ENCODE measurements around the gene SCN9A.
"Not testable (repeated sequence)": the region's sequence is repeated elsewhere in the genome, so short reads cannot be mapped to it uniquely, and the experiment has no call there.

Gene SCN9A

DNA sequence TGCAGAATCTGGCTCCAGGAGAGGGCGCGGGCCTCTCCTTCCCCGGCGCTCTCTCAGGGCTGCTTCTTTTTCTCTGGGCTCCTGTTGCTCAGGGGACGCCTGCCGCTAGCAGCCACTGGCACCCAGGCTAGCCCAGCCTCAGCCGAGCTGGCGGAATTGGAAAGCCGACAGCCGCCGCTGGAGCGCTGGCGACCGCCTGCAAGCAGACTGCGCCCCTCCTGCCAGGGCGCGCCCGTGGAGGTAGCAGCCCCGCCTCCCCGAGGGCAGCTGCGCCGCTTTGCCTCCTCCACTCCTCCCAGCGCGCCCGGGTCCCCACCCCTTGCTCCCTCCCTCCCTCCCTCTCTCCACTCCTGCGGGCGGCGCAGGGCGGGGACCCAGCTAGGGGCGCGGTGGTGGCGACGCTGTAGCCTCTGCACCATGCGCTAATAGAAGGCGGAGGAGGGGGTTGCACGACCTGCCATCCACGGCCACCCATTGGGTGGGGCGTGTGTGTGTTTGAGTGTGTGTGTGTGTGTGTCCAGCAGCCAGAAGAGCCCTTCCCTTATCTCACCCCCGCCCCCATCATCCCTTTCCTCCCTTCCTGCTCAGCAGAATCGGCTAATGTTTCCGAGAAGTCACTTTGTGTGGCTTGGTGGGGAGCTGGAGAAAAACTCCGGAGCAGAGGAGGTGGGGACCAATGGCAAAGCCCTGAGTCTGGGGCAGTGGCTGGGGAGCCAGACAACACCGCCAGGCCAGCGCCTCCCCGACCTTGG lies at the start of gene SCN9A:
Gene SCN9A, minus strand, starts transcription at position 209 of the 752 bp plus-strand sequence. CDS start 64,188 bp downstream, outside the sequence.
- no peak for DNase-seq (ENCODE audit: low read depth in 2 of 2)

DNA sequence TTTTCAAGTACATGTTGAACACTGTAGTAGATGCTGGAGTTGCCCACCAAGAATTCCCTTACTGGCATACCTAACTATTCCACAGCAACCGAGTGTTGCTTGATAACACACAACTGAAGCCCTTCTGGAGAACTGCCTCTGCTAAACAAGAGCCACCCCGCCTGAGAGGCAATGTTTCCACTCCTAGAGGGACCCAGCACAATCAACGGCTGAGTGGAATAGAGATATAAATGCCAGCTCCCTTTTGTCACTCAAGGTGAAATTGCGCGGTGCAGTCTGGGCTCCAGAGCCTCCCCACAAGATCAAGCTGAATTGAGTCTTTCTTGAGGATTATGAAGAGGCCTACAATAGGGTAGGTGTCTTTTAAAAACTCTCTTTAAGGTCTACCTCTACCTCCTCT lies 49.1 kb upstream of the SCN9A start:
- DNase-seq (ENCODE audit: low read depth in 2 of 2): no peak

DNA sequence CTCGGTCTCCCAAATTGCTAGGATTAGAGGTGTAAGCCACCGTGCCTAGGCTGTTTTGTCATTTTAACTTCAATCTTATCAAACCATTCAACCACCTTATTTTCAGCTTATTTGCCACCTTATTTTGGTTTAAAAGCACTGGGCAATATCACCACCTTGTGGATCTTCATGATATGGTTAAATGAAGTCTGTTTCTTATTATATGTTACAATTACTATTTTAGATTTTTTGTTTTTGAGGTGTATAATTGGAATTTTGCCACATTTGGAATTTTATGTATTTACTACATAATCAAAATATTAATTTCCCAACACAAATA lies 43.8 kb upstream of the SCN9A start:
- no peak for DNase-seq (ENCODE audit: low read depth in 2 of 2)

DNA sequence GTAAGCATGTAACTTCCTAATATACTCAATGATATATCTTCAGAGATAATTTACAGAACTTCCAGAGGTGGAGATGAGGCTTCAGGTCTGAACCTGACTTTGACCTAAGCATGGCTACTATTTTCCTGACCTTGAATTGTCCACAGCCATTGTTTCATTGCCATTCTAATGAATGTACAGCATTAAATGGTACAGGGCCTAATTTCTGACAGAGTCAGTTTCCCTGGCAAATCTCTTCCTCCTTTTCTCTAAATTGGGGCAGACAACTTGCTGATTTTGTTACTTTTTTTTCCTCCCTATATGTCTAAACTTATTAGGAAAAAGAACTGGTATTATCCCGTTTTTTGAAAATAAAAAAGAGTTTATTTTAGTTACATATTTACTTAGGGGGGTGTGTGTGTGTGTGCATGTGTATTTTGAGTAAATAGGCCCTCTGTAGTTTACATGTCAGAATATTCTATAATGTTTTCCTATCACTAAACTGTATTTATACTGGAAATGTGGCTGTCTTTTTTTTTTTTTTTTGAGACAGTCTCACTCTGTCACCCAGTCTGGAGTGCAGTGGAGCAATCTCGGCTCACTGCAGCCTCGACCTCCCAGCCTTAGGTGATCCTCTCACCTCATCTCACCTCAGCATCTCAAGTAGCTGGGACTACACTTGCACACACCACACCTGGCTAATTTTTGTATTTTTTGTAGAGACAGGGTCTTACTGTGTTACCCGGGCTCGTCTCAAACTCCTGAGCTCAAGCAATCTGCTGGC lies 43.3 kb upstream of the SCN9A start:
- no peak for DNase-seq (ENCODE audit: low read depth in 2 of 2)

DNA sequence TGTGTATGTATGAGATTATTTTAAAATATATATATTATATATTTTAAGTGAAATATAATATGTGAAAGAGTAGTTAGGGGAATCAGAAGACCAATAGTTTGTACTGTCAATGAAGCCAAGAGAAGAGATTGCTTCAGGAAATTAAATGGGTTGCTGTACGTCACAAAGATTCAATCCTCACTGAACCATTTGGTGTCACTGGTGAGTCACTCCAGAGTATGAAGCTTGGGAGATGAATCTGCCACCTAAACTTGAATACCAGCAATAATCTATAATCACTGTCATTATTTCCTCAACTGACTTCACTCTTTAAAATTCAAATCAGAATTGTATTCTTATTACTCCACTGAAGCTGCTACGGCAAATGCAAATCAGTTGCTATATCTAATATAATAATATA lies 41.9 kb upstream of the SCN9A start:
- DNase-seq (ENCODE audit: low read depth in 2 of 2): no peak

DNA sequence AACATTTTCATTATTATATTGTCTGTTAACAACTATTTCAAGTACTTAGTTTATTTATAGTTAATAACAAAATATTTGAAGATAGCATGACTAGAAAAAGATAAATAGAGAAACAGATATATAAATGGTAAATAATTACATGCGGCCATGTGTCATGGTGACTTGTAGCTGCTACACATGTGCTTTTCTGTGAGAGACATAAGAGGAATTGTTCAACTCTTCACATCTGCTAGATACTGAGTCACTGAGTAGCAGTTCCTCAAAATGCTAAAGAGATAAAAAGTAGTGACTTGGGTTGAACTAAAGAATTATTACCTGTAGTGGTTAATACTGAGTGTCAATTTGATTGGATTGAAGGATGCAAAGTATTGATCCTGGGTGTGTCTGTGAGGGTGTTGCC lies 37.5 kb upstream of the SCN9A start:
- no peak for DNase-seq (ENCODE audit: low read depth in 2 of 2)

DNA sequence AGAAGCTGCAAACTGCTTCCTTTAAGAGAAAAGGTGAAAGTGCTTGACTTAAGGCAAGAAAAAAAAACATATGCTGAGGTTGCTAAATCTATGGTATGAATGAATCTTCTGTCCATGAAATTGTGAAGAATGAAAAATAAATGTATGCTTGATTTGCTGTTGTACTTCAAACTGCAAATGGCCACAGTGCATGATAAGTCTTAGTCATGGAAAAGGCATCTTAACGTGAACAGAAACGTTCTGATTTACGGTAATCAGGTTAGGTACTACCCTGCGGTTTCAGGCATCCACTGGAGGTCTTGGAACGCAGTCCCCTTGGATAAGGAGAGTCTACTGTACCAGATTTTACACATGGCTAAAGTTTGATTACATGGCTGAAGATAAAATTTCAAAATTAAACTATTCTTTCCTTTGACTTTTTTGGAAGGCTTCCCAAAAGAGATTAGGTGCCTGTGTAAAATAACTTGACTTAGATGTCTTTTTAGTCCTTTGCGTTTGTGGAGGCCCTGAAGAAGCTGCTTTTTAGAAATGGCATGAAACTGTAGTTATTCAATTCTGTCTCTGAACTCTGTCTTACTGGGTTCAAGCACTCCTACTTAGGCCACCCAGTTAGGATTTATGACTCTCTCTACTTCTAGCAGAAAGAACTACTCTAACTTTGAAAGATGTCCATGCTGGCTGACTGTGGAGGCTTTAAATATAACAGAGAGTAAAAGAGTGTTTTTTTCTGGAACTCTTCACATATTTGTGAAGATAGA lies 35.9 kb upstream of the SCN9A start:
- DNase-seq (ENCODE audit: low read depth in 2 of 2): no peak

DNA sequence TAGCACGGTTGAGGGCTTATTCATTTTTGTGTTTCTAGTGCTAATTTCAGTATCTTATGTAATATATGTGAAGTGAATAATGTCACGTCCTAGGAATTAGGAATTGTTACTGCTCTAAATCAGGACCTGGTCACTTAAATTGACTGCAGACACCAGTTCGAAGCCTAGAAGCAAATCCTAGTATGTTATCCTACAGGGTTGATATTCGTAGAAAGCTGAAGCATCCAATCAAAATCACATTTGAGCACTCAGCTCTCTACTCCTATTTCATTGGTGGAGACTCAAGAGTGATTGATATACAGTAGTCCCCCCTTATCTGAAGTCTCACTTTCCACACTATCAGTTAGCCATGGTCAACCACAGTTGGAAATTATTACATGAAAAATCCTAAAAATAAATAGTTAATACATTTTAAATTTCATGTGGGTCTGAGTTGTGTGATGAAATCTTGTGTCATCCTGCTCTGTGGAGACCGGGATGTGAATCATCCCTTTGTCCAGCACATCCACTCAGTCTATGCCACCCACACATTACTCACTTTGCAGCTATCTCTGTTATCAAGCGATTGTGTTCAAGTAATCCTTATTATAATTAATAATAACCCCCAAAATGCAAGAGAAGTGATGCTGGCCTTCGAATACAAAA lies 35.2 kb upstream of the SCN9A start:
- no peak for DNase-seq (ENCODE audit: low read depth in 2 of 2)

DNA sequence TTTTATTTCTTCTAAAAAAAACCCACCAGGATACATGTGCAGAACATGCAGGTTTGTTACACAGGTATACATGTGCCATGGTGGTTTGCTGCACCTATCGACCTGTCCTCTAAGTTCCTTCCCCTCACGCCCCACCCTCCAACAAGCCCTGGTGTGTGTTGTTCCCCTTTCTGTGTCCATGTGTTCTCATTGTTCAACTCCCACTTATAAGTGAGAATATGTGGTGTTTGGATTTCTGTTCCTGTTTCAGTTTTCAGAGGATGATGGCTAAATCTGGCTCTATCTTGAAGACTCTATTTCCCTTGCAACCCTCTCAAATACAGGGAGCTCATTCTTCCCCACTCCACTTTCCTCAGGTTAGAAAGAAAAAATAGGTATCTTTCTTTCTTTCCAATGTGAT lies 32.0 kb upstream of the SCN9A start:
- DNase-seq (ENCODE audit: low read depth in 2 of 2): not testable (repeated sequence)

DNA sequence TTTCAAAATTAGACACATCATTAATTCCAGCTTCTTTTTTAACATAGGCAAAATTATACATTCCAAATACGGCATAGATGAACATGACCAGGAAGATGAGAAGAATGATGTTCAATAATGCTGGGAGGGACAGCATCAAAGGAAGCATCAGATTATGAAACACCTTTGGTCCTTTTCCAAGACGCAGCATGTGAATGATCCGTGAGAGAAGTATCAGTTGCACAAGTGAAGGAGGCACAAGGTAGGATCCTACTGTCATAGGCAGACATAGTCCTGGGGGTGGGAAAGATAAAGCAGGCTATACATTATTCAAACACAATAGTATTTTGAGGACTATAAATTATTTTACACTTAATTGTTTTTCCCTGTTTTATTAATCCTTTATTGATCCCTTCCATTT lies 30.6 kb upstream of the SCN9A start:
- DNase-seq (ENCODE audit: low read depth in 2 of 2): no peak

DNA sequence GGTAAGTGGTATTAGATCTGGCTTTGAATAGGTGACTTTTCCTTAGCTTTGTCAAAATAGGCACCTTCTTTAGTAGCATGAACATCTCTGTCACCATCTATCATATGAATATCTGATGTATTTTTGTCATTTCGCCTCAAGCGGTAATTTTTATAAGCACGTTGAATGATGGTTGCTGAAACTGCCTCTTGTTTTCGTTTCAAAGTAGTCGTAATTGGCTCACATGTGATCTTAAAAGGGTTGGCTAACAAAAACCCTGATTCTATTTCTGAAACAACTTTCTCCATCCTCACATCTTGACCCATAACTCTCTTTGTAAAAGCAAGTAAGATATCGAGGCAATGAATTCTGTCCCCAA lies 29.8 kb upstream of the SCN9A start:
- DNase-seq (ENCODE audit: low read depth in 2 of 2): no peak

DNA sequence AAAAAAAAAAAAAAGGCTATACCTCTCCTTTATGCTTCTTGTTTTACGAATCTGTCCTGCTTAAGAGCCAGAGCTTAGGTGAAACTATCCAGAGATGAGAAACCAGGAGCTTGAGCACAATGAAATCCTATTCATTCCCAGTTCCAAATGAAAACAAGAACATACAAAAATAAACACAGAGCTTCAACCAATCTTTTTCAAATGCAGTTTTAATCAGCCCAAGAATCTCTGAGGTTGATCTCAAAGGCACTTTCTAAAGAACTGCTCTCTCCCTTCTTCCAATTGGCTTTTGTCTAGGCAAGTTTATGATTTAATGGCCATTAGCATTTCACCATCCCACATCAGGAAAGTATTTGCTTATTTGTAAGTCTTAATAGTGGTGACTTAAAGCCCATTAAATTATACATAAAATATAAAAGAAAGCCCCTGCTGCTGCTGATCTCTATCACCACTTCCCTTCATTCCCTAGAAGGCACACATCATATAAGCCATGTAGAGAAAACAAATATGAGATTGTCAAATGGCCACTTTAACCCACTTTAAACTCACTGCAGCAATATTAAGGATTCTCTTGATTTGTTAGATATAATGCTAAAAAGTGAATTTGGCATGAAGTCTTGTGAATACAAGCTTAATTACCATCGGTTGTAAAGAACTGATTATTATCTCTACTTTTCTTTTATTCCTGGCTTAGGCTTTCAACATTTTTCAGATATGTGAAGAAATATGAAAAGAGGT lies 29.3 kb upstream of the SCN9A start:
- no peak for DNase-seq (ENCODE audit: low read depth in 2 of 2)

DNA sequence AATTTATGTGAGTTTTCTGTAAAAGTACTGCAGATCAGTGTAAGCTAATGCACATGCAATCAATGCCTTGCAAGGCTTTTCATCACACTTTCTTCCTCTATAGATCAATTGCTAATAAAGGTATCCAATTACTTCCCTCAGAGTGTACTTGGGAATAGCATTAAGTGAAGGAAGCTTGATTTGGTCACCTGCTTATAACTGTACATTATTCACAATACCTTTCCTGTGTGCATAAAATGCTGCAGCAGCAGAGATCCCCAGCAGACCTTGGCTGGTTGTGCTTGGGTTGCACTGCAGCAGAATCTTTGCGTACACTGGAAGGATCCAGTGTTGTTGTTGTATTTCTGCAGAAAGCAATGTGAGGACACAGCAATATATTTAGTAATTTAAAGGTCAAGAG lies 18.5 kb upstream of the SCN9A start:
- DNase-seq (ENCODE audit: low read depth in 2 of 2): no peak

DNA sequence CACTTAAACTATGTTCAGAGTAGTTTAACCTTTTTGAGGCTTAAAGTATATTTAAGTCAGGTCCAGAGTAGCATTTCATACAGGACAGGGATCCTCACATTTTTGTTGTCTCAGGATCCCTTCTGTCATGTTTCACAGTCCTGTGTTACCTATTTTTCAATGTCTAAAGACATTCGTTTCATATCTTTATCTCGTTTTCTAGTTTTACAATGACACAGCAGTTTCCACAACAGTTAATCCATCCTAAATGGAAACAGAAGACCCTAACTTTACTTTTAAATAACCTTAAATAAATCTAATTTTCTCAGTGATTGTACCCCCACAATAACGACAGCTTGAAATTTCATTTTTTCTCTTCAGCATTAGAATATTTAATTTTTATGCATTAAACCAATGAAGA lies 17.3 kb upstream of the SCN9A start:
- DNase-seq (ENCODE audit: low read depth in 2 of 2): no peak

DNA sequence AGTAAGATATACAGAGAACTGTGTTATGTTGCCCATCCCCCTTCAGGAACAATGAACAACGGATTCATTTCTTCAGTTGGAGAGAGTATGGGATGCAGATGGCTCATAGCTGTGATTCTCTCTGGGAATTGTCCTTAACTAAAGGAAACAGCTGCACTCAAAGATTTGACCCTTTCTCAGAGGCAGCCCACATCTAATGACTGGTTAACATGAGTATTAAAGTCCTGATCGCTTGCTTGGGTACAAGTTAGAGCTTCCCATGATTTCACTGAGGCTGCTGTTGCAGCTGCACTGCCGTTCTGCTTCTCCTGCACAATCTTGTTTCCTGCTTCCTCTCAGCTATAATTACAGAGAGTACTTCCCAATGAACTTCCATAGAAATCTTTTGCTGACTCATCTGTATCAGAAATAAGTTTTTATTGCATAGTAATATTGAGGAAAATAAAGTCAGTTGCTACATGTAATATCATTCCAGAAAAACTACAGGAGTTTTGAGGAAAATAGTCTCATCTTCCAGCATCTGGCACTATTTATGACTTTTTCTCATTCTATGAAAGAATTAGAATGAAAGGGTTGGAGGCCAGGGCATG lies 12.8 kb upstream of the SCN9A start:
- DNase-seq (ENCODE audit: low read depth in 2 of 2): no peak

DNA sequence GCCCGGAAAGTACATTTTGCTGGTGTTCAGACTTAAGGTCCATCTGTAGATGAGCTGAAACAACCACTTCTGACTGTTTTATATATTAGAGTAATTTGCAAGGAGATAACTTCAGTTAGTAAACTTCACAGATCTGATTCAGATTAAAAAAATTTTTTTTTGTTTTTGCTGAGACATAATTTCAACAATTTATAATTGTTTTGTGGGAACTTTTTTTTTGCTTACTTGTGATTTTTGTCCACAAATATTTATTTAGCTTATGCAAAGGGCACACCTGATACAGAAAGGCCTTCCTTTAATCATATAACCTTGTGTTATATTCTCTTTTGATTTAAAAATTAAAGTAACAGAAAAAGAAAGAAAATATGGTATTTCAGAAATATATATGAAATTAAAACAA lies 9.6 kb upstream of the SCN9A start:
- no peak for DNase-seq (ENCODE audit: low read depth in 2 of 2)

DNA sequence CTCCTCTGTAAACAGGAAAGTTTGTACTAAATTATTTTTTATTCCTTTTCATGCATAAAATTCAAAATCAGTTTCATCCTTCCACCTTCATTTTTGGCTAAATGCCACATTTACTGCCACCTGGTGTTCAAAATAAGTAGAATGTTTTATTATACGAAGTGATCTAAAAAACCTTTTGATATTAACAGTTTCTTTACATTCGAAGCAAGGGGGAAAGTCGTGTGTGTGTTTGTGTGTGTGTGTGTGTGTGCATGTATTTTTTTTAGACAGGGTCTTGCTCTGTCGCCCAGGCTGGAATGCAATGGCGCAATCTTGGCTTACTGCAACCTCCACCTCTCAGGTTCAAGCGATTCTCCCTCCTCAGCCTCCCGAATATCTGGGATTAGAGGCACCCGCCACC lies 9.0 kb upstream of the SCN9A start:
- no peak for DNase-seq (ENCODE audit: low read depth in 2 of 2)

DNA sequence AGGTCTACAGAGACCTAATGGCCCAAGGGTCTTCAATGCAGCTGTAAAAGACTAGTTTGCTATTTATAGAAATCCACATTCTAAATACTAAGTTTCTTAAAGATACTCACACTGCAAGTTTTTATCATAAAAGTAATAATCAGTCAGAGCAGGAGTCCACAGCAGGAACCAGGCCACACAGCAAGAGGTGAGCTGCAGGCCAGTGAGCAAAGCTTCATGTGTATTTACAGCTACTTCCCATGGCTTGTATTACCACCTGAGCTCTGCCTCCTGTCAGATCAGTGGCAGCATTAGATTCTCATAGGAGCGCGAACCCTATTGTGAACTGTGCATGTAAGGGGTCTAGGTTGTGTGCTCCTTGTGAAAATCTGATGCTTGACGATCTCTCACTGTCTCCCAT lies 6.7 kb upstream of the SCN9A start:
- no peak for DNase-seq (ENCODE audit: low read depth in 2 of 2)

DNA sequence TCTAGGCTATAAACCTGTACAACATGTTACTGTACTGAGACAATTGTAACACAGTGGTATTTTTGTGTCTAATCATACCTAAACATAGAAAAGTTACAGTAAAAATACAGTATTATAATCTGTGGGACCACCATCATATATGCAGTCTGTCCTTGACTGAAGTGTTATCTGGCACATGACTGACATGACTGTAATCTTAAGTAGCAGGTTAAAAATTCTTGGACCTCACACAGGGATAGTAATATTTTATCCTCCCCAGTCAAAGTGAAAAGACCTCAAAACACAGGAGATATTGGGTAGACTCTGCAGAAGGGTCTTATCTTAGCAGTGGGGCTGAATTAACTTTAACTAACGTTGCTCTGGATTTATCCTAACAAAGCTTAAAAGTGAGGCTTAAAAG lies 4.9 kb upstream of the SCN9A start:
- no peak for DNase-seq (ENCODE audit: low read depth in 2 of 2)

DNA sequence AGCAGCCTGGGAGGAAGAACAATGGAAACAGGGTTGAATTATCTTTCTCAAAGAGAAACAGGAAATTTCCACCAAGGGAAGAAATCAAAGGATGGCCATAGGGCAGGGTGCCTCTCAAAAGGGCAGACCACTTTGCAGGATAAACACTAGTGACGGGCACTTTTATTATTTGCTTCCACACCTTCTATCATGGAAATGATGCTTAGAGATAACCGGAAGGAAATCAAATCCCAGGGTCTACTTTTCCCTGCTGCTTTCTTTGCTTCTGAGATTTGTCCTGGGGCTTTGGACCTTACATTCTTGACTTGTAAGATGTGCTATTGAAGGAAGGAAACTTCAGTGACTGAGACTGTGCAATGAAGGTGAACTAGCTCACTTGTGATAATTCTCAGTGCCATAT lies 1.1 kb upstream of the SCN9A start:
- no peak for DNase-seq (ENCODE audit: low read depth in 2 of 2)

DNA sequence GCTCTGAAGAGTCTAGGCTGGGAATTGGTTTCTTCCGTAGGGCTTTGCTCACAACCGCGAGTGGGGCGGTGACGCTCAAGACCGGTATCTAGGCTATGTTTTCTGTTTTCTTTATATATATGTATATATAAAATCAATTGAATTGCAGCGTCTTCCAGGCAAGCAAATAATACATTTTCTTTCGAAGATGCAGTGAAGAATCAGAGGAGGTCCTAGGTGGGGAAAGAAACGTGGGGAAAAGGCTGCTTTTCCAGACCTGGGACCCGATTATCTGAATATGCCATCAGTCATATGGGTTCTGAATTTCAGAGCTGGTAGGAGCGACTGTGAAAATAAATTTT lies 714 bp upstream of the SCN9A start:
- no peak for DNase-seq (ENCODE audit: low read depth in 2 of 2)
